B cell (primary cell): ENCODE data around the gene DNTT. TPM values are rescaled to one million over a fixed set of nuclear protein-coding genes. Genes with fewer than 3 reads are reported as not detected.

Experiments
- ATAC-seq: fragments of 200-7000 bp; cut with Tn5 transposase; one replicate; pipeline ENCODE4 v1.10.0; 2021; ENCODE audit warnings: low read depth, mild to moderate bottlenecking, moderate number of reproducible peaks, moderate library complexity
- CTCF ChIA-PET: fragments of 350-600 bp; sonication (Branson Sonifier 250); formaldehyde crosslinking; loops from one replicate; lab custom pipeline; 2021; ENCODE audit warnings: antibody characterized with exemption, inconsistent platforms; lab: Charles Lee
- POLR2A ChIA-PET: fragments of 350-600 bp; sonication (Branson Sonifier 250); formaldehyde crosslinking; loops from one replicate; lab custom pipeline; 2021; ENCODE audit warnings: antibody characterized with exemption; lab: Charles Lee
- DNase-seq: peaks from one replicate; pipeline ENCODE4 v3.0.0; 2013
- H2AFZ ChIP-seq: 2 replicates; pipeline ENCODE4 v1.6.1; 2012; ENCODE audit warnings: mild to moderate bottlenecking, low read depth, low read length; ENCODE audit not compliant: insufficient read depth, poor library complexity, severe bottlenecking
- H3K27ac ChIP-seq, 2 donors: 1 replicate in 1 of 2; 2 replicates in 1 of 2; pipeline ENCODE4 v1.5.1; 2012 to 2013; ENCODE audit warnings: low read length in 2 of 2, mild to moderate bottlenecking in 2 of 2, moderate library complexity in 1 of 2
- H3K27me3 ChIP-seq, 4 experiments: fragments of 200-600 bp in 1 of 4; sonication (generic) in 1 of 4; replicated peaks in 1 of 4; 1 replicate in 2 of 4; 2 replicates in 2 of 4; pipeline versions ENCODE4 v1.6.1 to v1.7.0; 2013 to 2016; ENCODE audit warnings: low read length in 3 of 4, mild to moderate bottlenecking in 2 of 4, mixed read lengths in 1 of 4, moderate library complexity in 1 of 4; ENCODE audit not compliant: insufficient read depth in 4 of 4, control insufficient read depth in 3 of 4; ENCODE audit errors: control extremely low read depth in 1 of 4
- H3K36me3 ChIP-seq, 2 experiments: replicated peaks in 1 of 2; 1 replicate in 1 of 2; 2 replicates in 1 of 2; pipeline versions ENCODE4 v1.6.1 to v1.7.1; 2013; ENCODE audit warnings: low read length in 1 of 2; ENCODE audit not compliant: insufficient read depth in 2 of 2, control insufficient read depth in 1 of 2; ENCODE audit errors: control extremely low read depth in 1 of 2, extremely low read depth in 1 of 2
- H3K4me1 ChIP-seq, 2 donors: fragments of 200-600 bp in 1 of 2; sonication (generic) in 1 of 2; 1 replicate in 1 of 2; 2 replicates in 1 of 2; pipeline versions ENCODE4 v1.5.1 to v1.6.1; 2013 to 2017; ENCODE audit warnings: low read length in 2 of 2; ENCODE audit not compliant: control insufficient read depth in 2 of 2, insufficient read depth in 2 of 2
- H3K4me2 ChIP-seq: replicated peaks from 2 replicates; pipeline ENCODE3; 2012; ENCODE audit warnings: mild to moderate bottlenecking, low read depth, low read length; ENCODE audit not compliant: poor library complexity, severe bottlenecking
- H3K4me3 ChIP-seq, 5 experiments: fragments of 200-600 bp in 1 of 5; sonication (generic) in 1 of 5; 1 replicate in 3 of 5; 2 replicates in 2 of 5; pipeline versions ENCODE4 v1.5.1 to v1.7.0; 2011 to 2016; ENCODE audit warnings: low read length in 4 of 5, mild to moderate bottlenecking in 4 of 5, low read depth in 2 of 5, control low read depth in 1 of 5, moderate library complexity in 1 of 5; ENCODE audit not compliant: insufficient read depth in 1 of 5; ENCODE audit errors: control extremely low read depth in 1 of 5, extremely low read depth in 1 of 5
- H3K79me2 ChIP-seq: fragments of 200-600 bp; sonication (generic); one replicate; pipeline ENCODE4 v1.6.0; 2016; ENCODE audit warnings: low read length; ENCODE audit not compliant: control insufficient read depth, insufficient read depth
- H3K9ac ChIP-seq: fragments of 200-600 bp; sonication (generic); 2 replicates; pipeline ENCODE4 v1.6.1; 2017; ENCODE audit warnings: mild to moderate bottlenecking, low read length, moderate library complexity
- H3K9me3 ChIP-seq, 3 donors: one replicate each; pipeline versions ENCODE4 v1.6.1 to v1.7.1; 2013; ENCODE audit warnings: low read length in 2 of 3; ENCODE audit not compliant: control insufficient read depth in 2 of 3, insufficient read depth in 1 of 3; ENCODE audit errors: control extremely low read depth in 1 of 3
- H4K20me1 ChIP-seq: 2 replicates; pipeline ENCODE4 v1.6.0; 2012; ENCODE audit warnings: mild to moderate bottlenecking, low read length; ENCODE audit not compliant: insufficient read depth, control insufficient read depth, poor library complexity, severe bottlenecking
- H3K27ac Mint-ChIP-seq: one replicate; pipeline ENCODE4 v1.8.0; 2021; ENCODE audit warnings: mixed read lengths
- H3K27me3 Mint-ChIP-seq: one replicate; pipeline ENCODE4 v1.8.0; 2021; ENCODE audit warnings: mixed read lengths
- H3K4me1 Mint-ChIP-seq: one replicate; pipeline ENCODE4 v1.8.0; 2021; ENCODE audit warnings: mixed read lengths
- H3K4me3 Mint-ChIP-seq: one replicate; pipeline ENCODE4 v1.8.0; 2021; ENCODE audit warnings: mixed read lengths
- H3K9me3 Mint-ChIP-seq: one replicate; pipeline ENCODE4 v1.8.0; 2022; ENCODE audit warnings: mixed read lengths; ENCODE audit not compliant: insufficient read depth
- EZH2 ChIP-seq: IDR thresholded peaks from 2 replicates; pipeline ENCODE4 v1.6.1; 2012; ENCODE audit warnings: borderline replicate concordance, low read depth, mild to moderate bottlenecking, moderate library complexity, low read length; ENCODE audit not compliant: insufficient read depth, poor library complexity, severe bottlenecking
- WGBS: methylation state at CpG from one replicate; pipeline ENCODE4 v1.1.5; 2013; ENCODE audit warnings: missing lambda C conversion rate; ENCODE audit not compliant: insufficient coverage; 5-methylcytosine and 5-hydroxymethylcytosine counted together
- intact Hi-C: fragments of 100-400 bp; cut with micrococcal nuclease; formaldehyde crosslinking; loops from one replicate; pipeline ENCODE4 v1.10.0; 2022
- polyA minus RNA-seq: library from RNA; depleted of rRNA, polyadenylated mRNA; stranded (reverse); fragments of >200 nt; gene quantifications from 2 replicates; pipeline ENCODE4 v1.2.3, GENCODE V29; 2012
- polyA plus RNA-seq: library from polyadenylated mRNA; depleted of rRNA; stranded (reverse); fragments of >200 nt; gene quantifications from 2 replicates; pipeline ENCODE4 v1.2.3, GENCODE V29; 2012
- total RNA-seq, 2 donors: library from RNA; stranded (reverse); fragments of 120-200 nt in 1 of 2; gene quantifications; 1 replicate in 1 of 2; 2 replicates in 1 of 2; pipeline versions ENCODE4 v1.2.3 to v1.2.4, GENCODE V29; 2013 to 2022
- TF ChIP-seq, protein P1 (sequence below): fragments of 200-600 bp; IDR thresholded peaks from one replicate; pipeline ENCODE4 v1.8.0; 2022; ENCODE audit warnings: antibody characterized with exemption, mild to moderate bottlenecking

The DNTT gene
- total RNA-seq (not detected in 2 replicates), polyA plus RNA-seq (not detected in 2 replicates), polyA minus RNA-seq (0.14 TPM in 1 of 2 replicates, not detected in the other)
- 0.09 TPM for total RNA-seq (2013)

DNA sequence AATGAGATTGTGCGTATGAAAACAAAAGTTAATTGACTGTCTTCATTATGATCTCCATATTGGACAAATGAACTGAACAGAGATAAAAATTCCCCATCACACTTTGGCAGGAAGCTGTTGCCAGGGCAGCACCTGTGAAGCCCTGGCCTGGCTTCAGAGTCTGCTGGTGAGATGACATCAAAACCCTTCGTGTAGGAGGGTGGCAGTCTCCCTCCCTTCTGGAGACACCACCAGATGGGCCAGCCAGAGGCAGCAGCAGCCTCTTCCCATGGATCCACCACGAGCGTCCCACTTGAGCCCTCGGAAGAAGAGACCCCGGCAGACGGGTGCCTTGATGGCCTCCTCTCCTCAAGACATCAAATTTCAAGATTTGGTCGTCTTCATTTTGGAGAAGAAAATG, at the start of gene DNTT:
DNTT (plus strand) TSS at position 205 of the 400 bp plus-strand sequence; CDS start at position 269, 64 bp downstream.
- no peak for ATAC-seq
- Histone ChIP-seq H3K4me1 (peaks cover 39 to 41% of the 10 kb centered on the region in 2 donors), H3K9ac (no peak within 1 kb of the TSS), H3K27ac (no peak within 1 kb of the TSS), H3K36me3 (no peaks in the 10 kb centered on the region), H3K9me3 (no peaks in the 10 kb centered on the region), H3K4me2 (no peak within 1 kb of the TSS), H3K4me3 (no peak within 1 kb of the TSS), H2AFZ (peak within 1 kb of the TSS; percentile 12), H3K27me3 (peaks cover 0 to 23% (median 11%) of the 10 kb centered on the region in 4 experiments), H3K79me2 (peaks cover 5% of the 10 kb centered on the region), H4K20me1 (no peaks in the 10 kb centered on the region)
- CTCF ChIA-PET: interaction anchor here (3.5 to 5.3 kb wide), 3 partner anchors 12 to 287 kb away, joined by 13 to 38 read pairs (median 31); no protein-coding TSS in a partner anchor
- no peak for DNase-seq
- Mint-ChIP-seq H3K4me1 (peaks cover 49% of the 10 kb centered on the region), H3K9me3 (no peaks in the 10 kb centered on the region), H3K27ac (no peak within 1 kb of the TSS), H3K27me3 (peaks cover 37% of the 10 kb centered on the region), H3K4me3 (no peak within 1 kb of the TSS)
- TF ChIP-seq EZH2: no peak
- TF ChIP-seq, protein P1, sequence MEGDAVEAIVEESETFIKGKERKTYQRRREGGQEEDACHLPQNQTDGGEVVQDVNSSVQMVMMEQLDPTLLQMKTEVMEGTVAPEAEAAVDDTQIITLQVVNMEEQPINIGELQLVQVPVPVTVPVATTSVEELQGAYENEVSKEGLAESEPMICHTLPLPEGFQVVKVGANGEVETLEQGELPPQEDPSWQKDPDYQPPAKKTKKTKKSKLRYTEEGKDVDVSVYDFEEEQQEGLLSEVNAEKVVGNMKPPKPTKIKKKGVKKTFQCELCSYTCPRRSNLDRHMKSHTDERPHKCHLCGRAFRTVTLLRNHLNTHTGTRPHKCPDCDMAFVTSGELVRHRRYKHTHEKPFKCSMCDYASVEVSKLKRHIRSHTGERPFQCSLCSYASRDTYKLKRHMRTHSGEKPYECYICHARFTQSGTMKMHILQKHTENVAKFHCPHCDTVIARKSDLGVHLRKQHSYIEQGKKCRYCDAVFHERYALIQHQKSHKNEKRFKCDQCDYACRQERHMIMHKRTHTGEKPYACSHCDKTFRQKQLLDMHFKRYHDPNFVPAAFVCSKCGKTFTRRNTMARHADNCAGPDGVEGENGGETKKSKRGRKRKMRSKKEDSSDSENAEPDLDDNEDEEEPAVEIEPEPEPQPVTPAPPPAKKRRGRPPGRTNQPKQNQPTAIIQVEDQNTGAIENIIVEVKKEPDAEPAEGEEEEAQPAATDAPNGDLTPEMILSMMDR: no peak
- WGBS: 17% methylated on average over 3 of the region's 8 CpGs
- intact Hi-C loops: no loop called here
- POLR2A ChIA-PET: no interaction called here

DNA sequence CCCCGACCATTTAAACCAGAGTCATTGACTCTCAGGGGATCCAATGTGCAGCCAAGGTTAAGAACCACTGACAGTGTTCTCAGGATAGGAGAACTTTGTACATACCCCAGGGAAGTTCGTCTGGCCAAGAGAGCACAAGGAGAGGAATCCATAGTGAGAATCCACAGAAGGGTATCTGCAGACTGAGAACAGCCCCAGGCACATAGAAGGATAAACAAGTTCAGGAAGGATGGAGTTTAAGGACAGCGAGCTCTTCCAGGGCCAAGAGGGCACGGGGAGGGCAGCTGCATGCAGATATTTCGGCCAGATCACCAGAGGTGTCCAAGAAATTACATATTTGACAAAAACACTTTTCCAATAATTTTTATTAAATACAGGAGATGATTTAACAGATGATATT, 49.3 kb upstream of the DNTT start:
- peak overlapping the region; percentile 14 for H3K9ac ChIP-seq
- H3K36me3 ChIP-seq: peaks cover 2 to 61% of the 10 kb centered on the region in 2 experiments
- peaks cover 54% of the 10 kb centered on the region for H4K20me1 ChIP-seq
- H3K4me2 ChIP-seq: no peak overlapping the region
- intact Hi-C loops: no loop called here
- DNase-seq (no peak), ATAC-seq (no peak)
- peaks cover 57 to 74% of the 10 kb centered on the region in 2 donors for H3K4me1 ChIP-seq
- H2AFZ ChIP-seq: no peak overlapping the region
- Mint-ChIP-seq H3K27me3 (no peaks in the 10 kb centered on the region), H3K9me3 (no peaks in the 10 kb centered on the region), H3K4me3 (no peak overlapping the region), H3K27ac (peak overlapping the region; percentile 78), H3K4me1 (peaks cover 76% of the 10 kb centered on the region)
- CTCF ChIA-PET: interaction anchor here (1.5 to 15.0 kb wide), 3 partner anchors 10 to 39 kb away, joined by 13 to 111 read pairs (median 46); no protein-coding TSS in a partner anchor
- H3K4me3 ChIP-seq: no peak overlapping the region
- POLR2A ChIA-PET: interaction anchor here (0.9 to 1.3 kb wide), 3 partner anchors 11 to 33 kb away, joined by 3 to 4 read pairs (median 4); no protein-coding TSS in a partner anchor
- peak overlapping the region in 1 of 2 donors; percentile 64 for H3K27ac ChIP-seq
- H3K27me3 ChIP-seq: no peaks in the 10 kb centered on the region
- TF ChIP-seq, protein P1: no peak
- TF ChIP-seq EZH2: no peak
- peaks cover 97% of the 10 kb centered on the region for H3K79me2 ChIP-seq
- no peaks in the 10 kb centered on the region for H3K9me3 ChIP-seq
- WGBS: 90% methylated on average over 2 of the region's 5 CpGs
